ENCODE results near the gene ZSWIM9.

The ZSWIM9 gene

DNA sequence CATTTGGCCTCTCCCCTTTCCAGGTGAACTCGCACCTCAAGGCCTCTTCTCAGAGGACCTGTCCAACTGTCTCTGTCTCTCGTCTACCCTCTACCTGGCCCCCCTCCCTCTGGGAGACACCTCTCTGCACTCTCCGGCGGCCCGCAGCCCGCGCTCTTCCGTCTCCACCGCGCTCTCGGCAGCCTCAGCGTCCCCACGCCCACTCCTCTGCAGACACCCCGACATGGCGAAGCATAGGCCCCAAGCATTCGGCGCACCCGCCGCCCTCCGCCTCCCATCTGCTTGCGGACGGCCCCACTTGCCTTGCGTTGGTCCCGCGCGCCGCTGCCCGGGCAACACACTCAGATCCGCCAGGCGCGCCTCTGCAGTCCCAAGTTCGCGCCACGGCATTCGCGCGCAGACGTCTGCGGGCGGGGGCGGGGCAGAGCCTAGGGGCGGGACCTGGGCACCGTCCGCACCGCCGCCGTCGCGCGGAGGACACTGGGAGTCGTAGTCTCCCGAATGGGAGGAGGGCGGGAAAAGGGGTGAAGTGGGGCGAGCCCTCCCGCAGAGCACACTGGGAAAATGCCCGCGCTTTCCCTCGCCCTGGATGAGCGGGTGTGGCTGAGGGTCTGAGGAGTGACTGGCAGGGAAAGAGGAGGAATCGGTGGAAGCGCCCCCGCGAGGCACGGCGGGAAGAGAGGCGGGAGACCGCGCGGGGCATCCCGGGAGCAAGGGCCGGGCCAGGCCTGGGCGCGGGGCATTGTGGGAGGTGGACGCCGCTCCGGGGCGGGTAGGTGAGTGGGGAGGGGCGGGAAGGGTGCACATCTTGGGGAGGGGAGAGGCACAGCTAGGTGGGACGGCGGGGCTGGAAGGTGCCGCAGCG, at the start of gene ZSWIM9, which contains the start of gene LIG1:
TSS of gene ZSWIM9 (plus strand) at position 742 of the 865 bp plus-strand sequence. CDS start 1,123 bp downstream, outside the sequence.
TSS of gene LIG1 (minus strand) at position 406 of the 865 bp plus-strand sequence. CDS start 4,778 bp downstream, outside the sequence.
- peak; percentile 91 to 96 for DNase-seq (ENCODE audit: low read depth in 1 of 2, low spot score in 1 of 2)
- in situ Hi-C loops (cut with HindIII; ENCODE audit: low pct_unique_long_range_greater_than_20kb, low sequenced_read_pairs): no loop called here
- no peak for TF ChIP-seq JUND (IDR thresholded peaks at IDR 0.05; ENCODE audit: low read depth)

DNA sequence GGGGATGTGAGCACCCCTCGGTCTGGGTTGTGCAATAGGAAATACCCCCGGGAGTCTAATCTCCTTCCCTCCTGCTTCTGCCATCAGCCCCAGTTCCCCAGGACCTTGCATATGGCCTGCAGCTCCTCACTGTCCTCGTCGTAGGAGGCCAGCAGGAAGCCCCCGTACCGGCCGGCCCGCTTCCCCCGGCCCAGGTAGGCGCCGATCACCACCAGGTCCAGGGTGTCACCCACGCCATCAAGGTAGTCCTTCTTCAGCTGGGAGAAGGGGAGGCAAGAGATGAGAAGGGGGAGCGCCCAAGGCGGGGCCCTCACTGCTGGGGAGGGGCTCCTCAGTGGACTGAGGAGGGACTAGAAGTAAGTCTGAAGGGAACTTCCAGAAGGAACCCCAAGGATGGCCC, 49.4 kb upstream of the ZSWIM9 start:
- TF ChIP-seq JUND (IDR thresholded peaks at IDR 0.05; ENCODE audit: low read depth): no peak
- DNase-seq (ENCODE audit: low read depth in 1 of 2, low spot score in 1 of 2): no peak
- in situ Hi-C loops (cut with HindIII; ENCODE audit: low pct_unique_long_range_greater_than_20kb, low sequenced_read_pairs): no loop called here

- in situ Hi-C loops (cut with HindIII; ENCODE audit: low pct_unique_long_range_greater_than_20kb, low sequenced_read_pairs): no loop called here
- TF ChIP-seq JUND (IDR thresholded peaks at IDR 0.05; ENCODE audit: low read depth): no peak
- DNase-seq (ENCODE audit: low read depth in 1 of 2, low spot score in 1 of 2): no peak
Measured at GRCh38 chr19:48121909-48122371, 48.5 kb upstream of the ZSWIM9 start.

DNA sequence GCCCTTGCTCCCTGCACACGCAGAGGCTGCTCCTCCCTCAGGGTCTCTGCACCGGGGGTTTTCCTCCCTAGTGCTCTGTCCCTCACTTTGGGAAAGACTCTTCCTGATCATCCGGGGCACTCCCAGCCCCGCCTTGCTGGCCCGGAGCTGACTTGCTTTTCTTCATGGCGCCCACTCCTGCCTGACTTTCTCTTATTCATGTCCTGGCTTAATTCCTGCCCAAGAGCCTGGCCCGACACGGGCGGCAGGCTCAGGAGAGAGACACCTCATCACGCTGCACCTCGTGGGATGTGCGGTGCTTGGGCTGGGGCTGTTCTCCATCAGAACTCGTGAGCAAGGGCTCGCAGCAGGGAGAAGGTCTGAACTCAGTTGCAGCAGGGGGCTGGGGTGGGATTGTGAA, 48.1 kb upstream of the ZSWIM9 start:
- no peak for DNase-seq (ENCODE audit: low read depth in 1 of 2, low spot score in 1 of 2)
- in situ Hi-C loops (cut with HindIII; ENCODE audit: low pct_unique_long_range_greater_than_20kb, low sequenced_read_pairs): no loop called here
- no peak for TF ChIP-seq JUND (IDR thresholded peaks at IDR 0.05; ENCODE audit: low read depth)

GRCh38 chr19:48123907-48124651, 46.4 kb upstream of the ZSWIM9 start:
- TF ChIP-seq JUND (IDR thresholded peaks at IDR 0.05; ENCODE audit: low read depth): no peak
- in situ Hi-C loops (cut with HindIII; ENCODE audit: low pct_unique_long_range_greater_than_20kb, low sequenced_read_pairs): no loop called here
- DNase-seq (ENCODE audit: low read depth in 1 of 2, low spot score in 1 of 2): no peak

DNA sequence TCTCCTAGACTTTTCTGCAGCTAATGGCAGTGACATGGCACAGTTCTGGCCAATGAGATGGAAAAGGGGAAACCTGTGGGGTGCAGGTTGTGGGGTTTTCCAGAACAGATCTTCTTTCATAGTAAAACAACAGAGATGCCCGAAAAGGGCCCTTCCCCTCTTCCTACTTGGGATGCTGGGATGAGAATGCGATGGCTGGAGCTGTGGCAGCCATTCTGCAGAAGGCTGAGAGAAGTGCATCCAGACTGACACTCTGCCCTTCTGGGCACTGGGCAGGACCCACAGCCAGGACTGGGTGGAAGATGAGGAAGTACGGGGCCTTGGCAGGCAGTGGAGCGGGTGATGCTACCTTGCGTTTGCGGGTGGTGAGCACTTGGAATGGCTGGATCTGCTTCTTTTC, 42.9 kb upstream of the ZSWIM9 start:
- TF ChIP-seq JUND (IDR thresholded peaks at IDR 0.05; ENCODE audit: low read depth): no peak
- DNase-seq (ENCODE audit: low read depth in 1 of 2, low spot score in 1 of 2): no peak
- in situ Hi-C loops (cut with HindIII; ENCODE audit: low pct_unique_long_range_greater_than_20kb, low sequenced_read_pairs): no loop called here

- DNase-seq (ENCODE audit: low read depth in 1 of 2, low spot score in 1 of 2): no peak
- TF ChIP-seq JUND (IDR thresholded peaks at IDR 0.05; ENCODE audit: low read depth): no peak
- in situ Hi-C loops (cut with HindIII; ENCODE audit: low pct_unique_long_range_greater_than_20kb, low sequenced_read_pairs): no loop called here
Measured at GRCh38 chr19:48133094-48133493, 37.4 kb upstream of the ZSWIM9 start.

GRCh38 chr19:48135411-48135810, 35.1 kb upstream of the ZSWIM9 start:
- no peak for TF ChIP-seq JUND (IDR thresholded peaks at IDR 0.05; ENCODE audit: low read depth)
- in situ Hi-C loops (cut with HindIII; ENCODE audit: low pct_unique_long_range_greater_than_20kb, low sequenced_read_pairs): no loop called here
- peak; percentile 46 to 64 for DNase-seq (ENCODE audit: low read depth in 1 of 2, low spot score in 1 of 2)

- DNase-seq (ENCODE audit: low read depth in 1 of 2, low spot score in 1 of 2): no peak
- no peak for TF ChIP-seq JUND (IDR thresholded peaks at IDR 0.05; ENCODE audit: low read depth)
- in situ Hi-C loops (cut with HindIII; ENCODE audit: low pct_unique_long_range_greater_than_20kb, low sequenced_read_pairs): no loop called here
Measured at GRCh38 chr19:48136547-48136946, 33.9 kb upstream of the ZSWIM9 start.

DNA sequence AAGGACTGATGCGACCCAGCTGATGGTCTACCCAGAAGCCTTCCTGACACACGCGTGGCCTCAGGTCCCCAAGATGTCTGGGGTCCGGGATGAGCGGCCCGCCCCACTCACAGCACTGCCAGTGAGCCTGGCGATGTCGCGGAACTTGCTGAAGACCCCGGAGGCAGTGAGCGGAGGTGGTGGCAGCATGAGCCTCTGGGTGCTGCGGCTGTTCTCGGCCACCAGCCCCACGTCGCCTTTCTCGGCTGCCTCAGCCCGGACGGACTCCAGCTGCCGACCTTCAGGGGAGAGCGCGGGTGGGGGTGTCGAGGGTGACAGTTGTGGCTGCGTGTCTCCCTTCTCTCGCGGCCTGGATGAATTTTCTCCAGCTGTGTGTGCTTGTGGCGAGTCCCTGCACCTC, 33.1 kb upstream of the ZSWIM9 start:
- in situ Hi-C loops (cut with HindIII; ENCODE audit: low pct_unique_long_range_greater_than_20kb, low sequenced_read_pairs): no loop called here
- TF ChIP-seq JUND (IDR thresholded peaks at IDR 0.05; ENCODE audit: low read depth): no peak
- no peak for DNase-seq (ENCODE audit: low read depth in 1 of 2, low spot score in 1 of 2)

DNA sequence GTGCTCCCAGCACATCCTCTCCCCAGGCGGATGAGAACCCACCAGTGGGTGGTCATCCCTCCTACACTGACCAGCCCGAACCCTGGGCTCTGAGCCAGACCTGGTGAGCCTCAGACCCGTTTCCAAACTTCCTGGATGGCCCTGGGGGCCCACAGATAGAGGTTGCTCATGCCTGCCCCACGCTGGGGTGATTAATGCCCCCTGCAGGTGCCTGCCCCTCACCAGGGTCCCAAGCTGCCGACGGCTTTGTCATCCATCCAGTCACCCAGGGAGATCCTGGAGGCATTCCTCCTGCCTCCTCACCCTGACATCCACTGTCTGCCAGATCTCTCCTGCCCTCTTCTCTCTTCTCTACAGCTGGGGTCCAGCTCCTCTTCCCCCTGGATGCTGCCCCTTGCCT, 31.4 kb upstream of the ZSWIM9 start:
- in situ Hi-C loops (cut with HindIII; ENCODE audit: low pct_unique_long_range_greater_than_20kb, low sequenced_read_pairs): no loop called here
- DNase-seq (ENCODE audit: low read depth in 1 of 2, low spot score in 1 of 2): no peak
- no peak for TF ChIP-seq JUND (IDR thresholded peaks at IDR 0.05; ENCODE audit: low read depth)

DNA sequence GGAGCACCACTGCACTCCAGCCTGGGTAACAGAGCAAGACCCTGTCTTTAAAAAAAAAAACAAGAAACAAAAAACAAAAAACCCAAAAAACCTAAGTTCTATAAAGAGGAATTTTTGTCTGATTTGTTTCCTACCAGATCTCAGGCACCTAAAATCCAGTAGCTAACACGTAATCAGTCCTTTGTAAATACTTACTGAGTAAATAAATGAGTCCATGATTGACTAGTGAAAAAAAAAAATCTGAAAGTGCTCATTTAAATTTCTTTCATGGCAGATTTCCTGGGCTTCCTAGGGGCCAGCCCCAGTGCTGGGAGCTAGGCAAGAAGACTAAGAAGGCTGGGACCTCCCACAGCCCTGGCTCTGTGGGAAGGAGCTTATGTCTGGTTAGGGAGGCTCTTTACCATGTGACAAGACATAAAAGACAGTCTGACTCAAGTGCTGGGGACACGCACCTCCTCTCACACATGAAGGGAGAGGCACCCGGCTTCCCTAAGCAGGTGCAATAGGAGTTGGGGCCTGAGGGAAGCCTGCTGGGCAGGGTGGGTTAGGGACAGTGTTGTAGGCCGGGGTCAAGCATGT, 22.8 kb upstream of the ZSWIM9 start:
- TF ChIP-seq JUND (IDR thresholded peaks at IDR 0.05; ENCODE audit: low read depth): no peak
- no peak for DNase-seq (ENCODE audit: low read depth in 1 of 2, low spot score in 1 of 2)
- in situ Hi-C loops (cut with HindIII; ENCODE audit: low pct_unique_long_range_greater_than_20kb, low sequenced_read_pairs): no loop called here

GRCh38 chr19:48148576-48148975, 21.9 kb upstream of the ZSWIM9 start:
- in situ Hi-C loops (cut with HindIII; ENCODE audit: low pct_unique_long_range_greater_than_20kb, low sequenced_read_pairs): no loop called here
- TF ChIP-seq JUND (IDR thresholded peaks at IDR 0.05; ENCODE audit: low read depth): no peak
- DNase-seq (ENCODE audit: low read depth in 1 of 2, low spot score in 1 of 2): no peak

All from T47D (cell line).